GM12874 (cell line): ENCODE measurements around the gene ADCY2.

ENCODE experiments used
- CTCF ChIP-seq: IDR thresholded peaks from 2 replicates; pipeline ENCODE4 v1.5.1; 2011; ENCODE audit warnings: low read depth, mild to moderate bottlenecking, control low read depth, low read length, moderate library complexity; ENCODE audit not compliant: insufficient read depth

Gene ADCY2

GRCh38 chr5:7705736-7706135 lies 309.8 kb downstream of the ADCY2 start:
- no peak for TF ChIP-seq CTCF

GRCh38 chr5:7706256-7706655 lies 310.3 kb downstream of the ADCY2 start:
- no peak for TF ChIP-seq CTCF

DNA sequence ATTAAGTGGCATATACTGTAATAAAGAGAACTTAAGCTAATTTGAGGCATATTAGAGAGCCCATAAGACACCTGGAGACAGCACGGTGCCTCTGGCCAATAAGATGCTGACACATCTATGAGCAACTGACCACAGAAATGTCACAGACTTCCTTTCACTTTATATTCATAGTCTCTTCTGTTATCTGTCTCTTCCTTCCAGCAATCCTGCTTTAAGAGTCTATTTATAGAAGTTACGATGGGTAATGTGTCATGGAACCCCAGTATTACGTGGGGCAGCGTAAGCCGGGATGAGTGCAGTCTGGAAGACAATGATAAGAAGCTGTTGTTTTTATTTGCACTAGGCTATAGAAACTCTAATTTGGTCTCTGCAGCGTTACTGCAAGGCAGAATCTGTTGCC lies 318.2 kb downstream of the ADCY2 start:
- TF ChIP-seq CTCF: no peak

GRCh38 chr5:7714697-7715096 lies 318.8 kb downstream of the ADCY2 start:
- no peak for TF ChIP-seq CTCF

DNA sequence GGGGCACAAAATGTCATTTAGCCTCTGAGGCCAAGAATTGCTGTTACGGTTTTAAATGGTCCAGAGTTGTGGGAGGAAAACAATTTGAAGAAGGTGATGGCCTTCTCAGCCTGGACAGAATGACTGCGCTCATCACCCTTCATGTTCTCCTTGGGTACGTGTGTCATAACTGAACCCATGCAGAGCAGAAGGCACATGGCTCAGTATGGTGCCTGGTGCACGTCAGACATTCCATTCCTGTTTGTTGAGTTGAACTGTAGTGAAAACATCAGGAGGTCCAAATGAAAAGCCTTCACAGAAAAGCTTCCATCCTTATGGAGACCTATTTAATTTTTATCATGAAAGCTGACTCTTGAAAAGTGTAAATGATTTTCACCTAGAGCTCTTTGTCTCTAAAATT lies 321.8 kb downstream of the ADCY2 start:
- no peak for TF ChIP-seq CTCF

- no peak for TF ChIP-seq CTCF
Observed at GRCh38 chr5:7728076-7728475, 332.1 kb downstream of the ADCY2 start.

- no peak for TF ChIP-seq CTCF
Observed at GRCh38 chr5:7741415-7742065, 345.6 kb downstream of the ADCY2 start.
